Loucy (cell line): Measurements from ENCODE around the gene OSCAR.

ENCODE experiments used
- H2AFZ ChIP-seq: fragments of 200-600 bp; sonication (generic); 2 replicates; pipeline ENCODE4 v1.6.0; 2016; ENCODE audit warnings: antibody characterized with exemption, mild to moderate bottlenecking, low read length, moderate library complexity
- H3F3A ChIP-seq: fragments of 200-600 bp; 2 replicates; pipeline ENCODE4 v1.6.0; 2016; ENCODE audit warnings: antibody characterized with exemption, low read depth, mild to moderate bottlenecking
- H3K27me3 ChIP-seq: fragments of 200-600 bp; sonication (generic); 2 replicates; pipeline ENCODE4 v1.6.1; 2014; ENCODE audit warnings: low read length, mild to moderate bottlenecking; ENCODE audit not compliant: insufficient read depth, poor library complexity, severe bottlenecking
- H3K36me3 ChIP-seq: fragments of 200-600 bp; sonication (generic); 2 replicates; pipeline ENCODE4 v1.6.1; 2016; ENCODE audit warnings: low read length; ENCODE audit not compliant: insufficient read depth
- H3K4me1 ChIP-seq: fragments of 200-600 bp; sonication (generic); 2 replicates; pipeline ENCODE4 v1.5.1; 2014; ENCODE audit warnings: low read length, mild to moderate bottlenecking; ENCODE audit not compliant: insufficient read depth, poor library complexity, severe bottlenecking
- H3K4me2 ChIP-seq: fragments of 200-600 bp; sonication (generic); 2 replicates; pipeline ENCODE4 v1.6.0; 2014; ENCODE audit warnings: antibody characterized with exemption, low read length, low read depth, mild to moderate bottlenecking; ENCODE audit not compliant: poor library complexity, severe bottlenecking
- H3K4me3 ChIP-seq: fragments of 200-600 bp; sonication (generic); 2 replicates; pipeline ENCODE4 v1.5.1; 2014; ENCODE audit warnings: low read length, mild to moderate bottlenecking, mixed read lengths; ENCODE audit not compliant: poor library complexity, severe bottlenecking
- H3K79me2 ChIP-seq: fragments of 200-600 bp; sonication (generic); 2 replicates; pipeline ENCODE4 v1.6.1; 2014; ENCODE audit warnings: low read length; ENCODE audit not compliant: insufficient read depth
- H3K9ac ChIP-seq: fragments of 200-600 bp; sonication (generic); 2 replicates; pipeline ENCODE4 v1.6.0; 2014; ENCODE audit warnings: mild to moderate bottlenecking, low read depth, low read length, moderate library complexity; ENCODE audit not compliant: poor library complexity, severe bottlenecking
- H3K9me2 ChIP-seq: fragments of 200-600 bp; sonication (generic); replicated peaks from 2 replicates; pipeline ENCODE4 v1.6.1; 2016; ENCODE audit warnings: low read depth, low read length, mixed read lengths
- H3K9me3 ChIP-seq: fragments of 200-600 bp; sonication (generic); 2 replicates; pipeline ENCODE4 v1.6.1; 2014; ENCODE audit warnings: mild to moderate bottlenecking, antibody characterized with exemption, low read length, low read depth; ENCODE audit not compliant: insufficient read depth
- H4K20me1 ChIP-seq: fragments of 200-600 bp; sonication (generic); 2 replicates; pipeline ENCODE4 v1.6.0; 2014; ENCODE audit warnings: antibody characterized with exemption, low read length, mild to moderate bottlenecking; ENCODE audit not compliant: insufficient read depth, poor library complexity, severe bottlenecking
- CTCF ChIP-seq: fragments of 200-600 bp; sonication (generic); conservative IDR thresholded peaks from 2 replicates; pipeline ENCODE4 v1.5.1; 2014; ENCODE audit warnings: mild to moderate bottlenecking, antibody characterized with exemption, low read length
- EZH2phosphoT487 ChIP-seq: fragments of 200-600 bp; IDR thresholded peaks from 2 replicates; pipeline ENCODE4 v1.6.1; 2018; ENCODE audit warnings: antibody characterized with exemption, mild to moderate bottlenecking, moderate library complexity, borderline replicate concordance

OSCAR gene

GRCh38 chr19:54115109-54116063, 14.8 kb upstream of the OSCAR start, which contains the start of the genes PRPF31 and TFPT:
Gene PRPF31 (plus strand): TSS chr19:54115754. CDS start chr19:54118279, 2,525 bp downstream.
Gene TFPT (minus strand): TSS chr19:54115657. CDS start chr19:54115269, 388 bp downstream.
- Histone ChIP-seq H3K36me3 (peaks cover 4% of the 10 kb centered on the region; the same call in 1 of the 2 replicates), H3K9me2 (no peaks in the 10 kb centered on the region), H3K4me1 (peaks cover 20% of the 10 kb centered on the region), H4K20me1 (peaks cover 4% of the 10 kb centered on the region), H3K4me2 (peak within 1 kb of the TSS; percentile 78), H3F3A (no peaks in the 10 kb centered on the region), H3K27me3 (no peaks in the 10 kb centered on the region), H3K9me3 (no peaks in the 10 kb centered on the region), H3K9ac (peak within 1 kb of the TSS; percentile 91), H3K79me2 (peaks cover 44% of the 10 kb centered on the region), H3K4me3 (peak within 1 kb of the TSS; percentile 90), H2AFZ (peak within 1 kb of the TSS; percentile 93)
- TF ChIP-seq CTCF (no peak), EZH2phosphoT487 (no peak)

- TF ChIP-seq EZH2phosphoT487 (no peak), CTCF (no peak)
- Histone ChIP-seq H2AFZ (peak overlapping the region; percentile 93), H3K4me3 (peak overlapping the region; percentile 90), H3K9me3 (no peaks in the 10 kb centered on the region), H3K9ac (peak overlapping the region; percentile 91), H3K79me2 (peaks cover 44% of the 10 kb centered on the region), H3K27me3 (no peaks in the 10 kb centered on the region), H4K20me1 (peaks cover 8% of the 10 kb centered on the region), H3K4me1 (peaks cover 20% of the 10 kb centered on the region), H3K4me2 (peak overlapping the region; percentile 78), H3F3A (no peaks in the 10 kb centered on the region), H3K9me2 (no peaks in the 10 kb centered on the region), H3K36me3 (peaks cover 10% of the 10 kb centered on the region; the same call in 1 of the 2 replicates)
These were observed 13.9 kb upstream of the OSCAR start for GRCh38 chr19:54114340-54115108.

DNA sequence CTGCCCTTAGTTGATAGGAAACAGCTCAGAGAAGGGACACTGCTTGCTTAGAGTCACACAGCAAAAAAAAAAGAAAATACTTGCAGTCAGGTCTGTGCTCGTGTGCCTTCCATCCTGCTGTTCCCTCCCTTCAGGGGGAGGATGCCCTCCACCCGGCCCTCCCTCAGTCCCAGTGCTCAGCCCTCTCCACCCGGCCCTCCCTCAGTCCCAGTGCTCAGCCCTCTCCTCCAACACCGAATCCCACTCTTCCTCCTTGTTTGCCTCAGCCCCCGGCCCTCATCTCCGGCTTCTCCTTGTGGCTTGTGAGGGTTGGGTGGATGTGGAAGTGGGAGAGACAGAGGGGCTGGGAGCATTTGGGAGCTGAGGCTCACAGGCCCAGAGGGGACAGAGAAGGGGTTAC, 9.0 kb upstream of the OSCAR start:
- peaks cover 8% of the 10 kb centered on the region for H4K20me1 ChIP-seq
- H3K9me2 ChIP-seq = no peaks in the 10 kb centered on the region
- H3F3A ChIP-seq = no peaks in the 10 kb centered on the region
- no peak overlapping the region for H3K9ac ChIP-seq
- H2AFZ ChIP-seq = no peak overlapping the region
- H3K4me3 ChIP-seq = no peak overlapping the region
- H3K9me3 ChIP-seq = no peaks in the 10 kb centered on the region
- peaks cover 42% of the 10 kb centered on the region; the same call in 1 of the 2 replicates for H3K36me3 ChIP-seq
- no peak overlapping the region for H3K4me2 ChIP-seq
- TF ChIP-seq EZH2phosphoT487 (no peak), CTCF (no peak)
- no peaks in the 10 kb centered on the region for H3K27me3 ChIP-seq
- peaks cover 35% of the 10 kb centered on the region for H3K79me2 ChIP-seq
- H3K4me1 ChIP-seq = peaks cover 8% of the 10 kb centered on the region
